HG03575 (cell line): ENCODE results near the gene DTHD1.

Source experiments
- ATAC-seq: cut with Tn5 transposase; IDR thresholded peaks from one replicate; pipeline ENCODE4 v1.9.1; 2021; ENCODE audit not compliant: unreplicated experiment, insufficient number of reproducible peaks, low FRiP score; ENCODE audit errors: extremely low read depth

Gene DTHD1

GRCh38 chr4:36281384-36282106 lies at the start of gene DTHD1:
TSS of gene DTHD1 (plus strand) at chr4:36281616. CDS start at chr4:36281759, 143 bp downstream.
- ATAC-seq, result no peak

DNA sequence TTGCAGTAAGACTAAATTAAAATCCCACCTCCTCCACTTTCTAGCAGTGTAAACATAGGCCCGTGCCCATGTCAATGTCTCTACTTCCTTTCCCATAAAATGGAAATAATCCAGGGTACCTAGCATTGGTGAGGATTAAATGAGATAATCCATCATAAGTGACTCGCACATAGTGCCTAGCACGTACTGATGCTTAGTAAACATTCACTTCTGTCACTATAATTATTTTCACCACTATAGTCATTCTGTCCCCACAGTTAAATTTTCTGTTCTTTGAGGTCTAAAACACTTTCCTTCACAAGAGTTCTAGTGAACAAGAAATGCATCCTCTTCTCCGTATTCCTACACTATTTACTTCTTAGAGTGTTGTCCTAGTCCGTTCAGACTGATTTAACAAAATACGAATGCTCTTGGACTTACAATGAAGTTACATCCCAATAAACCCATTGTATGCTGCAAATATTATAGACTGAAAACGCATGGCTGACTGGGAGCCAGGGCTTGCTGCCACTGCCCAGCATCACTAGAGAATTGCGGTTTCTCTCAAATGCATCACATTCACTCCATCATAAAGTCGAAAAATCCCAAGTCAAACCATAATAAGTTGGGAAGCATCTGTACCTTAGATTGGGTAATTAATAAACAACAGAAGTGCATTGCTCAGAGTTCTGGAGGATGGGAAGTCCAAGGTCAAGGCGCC lies 47.7 kb upstream of the DTHD1 start:
- no peak for ATAC-seq

- no peak for ATAC-seq
These were observed 46.1 kb upstream of the DTHD1 start for GRCh38 chr4:36235306-36235705.

GRCh38 chr4:36236159-36236558 lies 45.3 kb upstream of the DTHD1 start:
- no peak for ATAC-seq

DNA sequence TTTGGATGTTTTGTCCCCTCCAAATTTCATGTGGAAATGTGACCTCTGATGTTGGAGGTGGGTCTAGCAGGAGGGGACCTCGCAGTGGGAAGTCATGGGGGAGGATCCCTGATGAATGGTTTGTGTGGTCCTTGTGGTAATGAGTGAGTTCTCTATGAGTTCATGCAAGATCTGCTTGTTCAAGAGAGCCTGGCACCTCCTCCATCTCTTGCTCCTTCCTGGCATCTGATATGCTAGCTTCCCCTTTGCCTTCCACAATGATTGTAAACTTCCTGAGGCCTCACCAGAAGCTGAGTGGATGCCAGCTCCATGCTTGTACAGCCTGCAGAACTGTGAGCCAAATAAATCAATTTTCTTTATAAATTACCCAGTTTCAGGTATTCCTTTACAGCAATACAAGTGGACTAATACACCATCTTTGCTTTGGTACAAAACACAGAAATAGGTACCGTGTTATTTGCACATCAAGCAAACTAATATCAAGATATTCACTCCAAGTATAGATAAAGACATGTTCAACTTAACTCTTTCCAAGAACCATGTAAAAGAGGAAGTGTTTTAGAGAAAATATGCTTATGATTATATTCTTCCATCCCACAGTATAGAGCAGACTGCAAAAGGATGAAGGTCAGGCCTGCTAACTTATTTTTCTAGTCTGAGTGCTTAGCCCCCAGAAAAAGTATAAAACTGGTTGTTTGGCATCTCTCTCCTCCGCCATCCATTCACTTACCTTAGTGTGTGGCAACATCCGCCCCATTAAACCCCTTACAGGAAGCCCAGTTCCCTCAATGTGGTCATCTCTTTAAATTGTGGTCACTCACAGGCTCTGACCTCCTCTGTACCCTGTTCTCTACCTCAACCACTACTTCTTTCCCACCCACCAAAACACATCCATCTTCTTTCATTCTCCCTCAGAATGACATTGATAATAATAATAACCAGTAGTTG lies 43.8 kb upstream of the DTHD1 start:
- ATAC-seq, result no peak

DNA sequence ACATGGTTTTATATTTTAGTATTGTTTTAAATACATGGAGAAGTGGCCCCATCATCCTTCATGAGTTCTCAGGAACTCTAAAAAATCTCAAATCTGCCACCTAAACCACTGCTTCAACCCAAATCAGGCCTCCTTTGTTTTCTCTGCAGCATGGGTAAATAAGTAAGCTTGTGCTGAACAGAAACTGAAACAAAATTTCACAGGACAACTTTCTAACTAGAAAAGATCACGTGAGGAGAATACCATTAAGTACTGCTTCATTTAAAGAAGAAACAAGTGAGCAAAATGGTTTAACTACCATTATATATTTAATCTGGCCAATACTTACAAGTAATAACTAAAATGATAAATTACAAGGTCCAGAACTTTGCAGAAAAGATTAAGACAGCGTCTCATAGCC lies 39.6 kb upstream of the DTHD1 start:
- ATAC-seq, result peak; percentile 54

DNA sequence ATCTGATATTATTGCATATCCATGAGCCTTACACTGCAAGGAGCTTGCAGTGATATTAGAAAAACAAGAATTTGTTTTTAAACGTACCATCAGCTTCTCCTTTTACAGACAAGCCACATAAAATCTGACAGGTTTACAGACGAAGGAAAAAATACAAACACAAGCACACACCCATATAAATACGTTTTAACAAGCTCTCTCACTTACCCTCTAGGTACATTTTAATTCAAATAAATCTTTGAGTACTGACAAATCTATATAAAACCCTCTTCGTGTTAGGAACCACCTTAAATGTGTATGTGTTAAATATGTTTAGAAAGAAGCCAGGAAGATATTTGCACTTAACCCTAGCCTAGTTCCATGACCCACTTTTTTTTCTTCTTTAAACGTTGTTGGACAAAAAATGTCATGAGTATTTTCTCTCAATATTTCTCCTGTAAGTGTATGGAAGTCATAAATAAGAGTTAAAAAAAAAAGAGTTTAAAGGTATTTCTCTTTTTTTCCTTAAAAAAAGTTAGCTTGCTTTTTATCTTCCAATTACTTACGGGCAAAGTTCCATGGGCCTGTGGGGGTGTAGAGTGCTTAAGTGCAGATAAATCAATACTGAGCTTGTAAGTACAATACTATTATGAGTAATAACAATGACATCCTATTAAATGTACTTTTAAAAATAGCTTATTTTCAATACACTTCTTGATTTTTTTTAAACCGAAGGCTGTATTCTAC lies 38.6 kb upstream of the DTHD1 start:
- no peak for ATAC-seq

DNA sequence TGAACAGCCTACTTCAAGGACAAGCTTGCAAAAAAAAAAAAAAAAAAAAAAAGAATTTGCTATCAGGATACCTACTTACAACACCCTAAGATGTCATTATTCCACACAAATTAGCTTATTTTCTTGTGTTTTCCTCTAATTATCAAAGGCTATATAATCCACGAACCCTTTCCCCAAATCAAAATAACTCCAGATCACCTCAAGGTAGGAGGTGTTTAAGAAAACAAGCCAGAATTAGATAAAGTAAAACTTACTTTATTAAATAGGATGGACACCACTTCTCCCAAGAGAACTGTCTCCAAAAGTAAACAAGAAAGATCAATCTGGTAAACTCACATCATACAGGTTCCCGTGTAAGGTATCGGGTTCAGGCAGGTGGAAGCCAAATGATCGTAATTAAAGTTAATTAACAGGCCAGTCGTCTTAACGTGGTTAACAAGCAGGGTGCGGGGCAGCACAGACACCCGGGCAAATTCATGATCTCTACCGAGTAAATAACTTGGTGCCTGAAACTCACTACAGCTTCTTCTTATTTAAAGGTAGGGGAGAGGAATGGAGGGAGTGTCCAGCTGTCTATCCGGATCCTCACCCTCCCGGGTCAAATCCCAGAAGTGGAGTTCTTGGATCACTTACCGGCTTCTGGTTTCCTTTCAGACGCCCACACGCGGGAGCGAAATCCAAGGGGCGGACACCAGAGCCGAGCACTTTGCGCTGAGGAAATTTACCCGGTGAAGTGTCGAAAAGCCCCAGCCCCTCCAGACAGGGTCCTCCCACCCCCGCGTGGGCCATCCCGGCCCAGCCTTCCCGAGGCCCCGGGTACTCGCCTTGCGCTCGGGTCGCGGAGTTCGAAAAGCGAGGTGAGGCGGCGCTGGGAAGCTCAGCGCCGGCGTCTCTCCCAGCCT lies 37.8 kb upstream of the DTHD1 start:
- no peak for ATAC-seq

DNA sequence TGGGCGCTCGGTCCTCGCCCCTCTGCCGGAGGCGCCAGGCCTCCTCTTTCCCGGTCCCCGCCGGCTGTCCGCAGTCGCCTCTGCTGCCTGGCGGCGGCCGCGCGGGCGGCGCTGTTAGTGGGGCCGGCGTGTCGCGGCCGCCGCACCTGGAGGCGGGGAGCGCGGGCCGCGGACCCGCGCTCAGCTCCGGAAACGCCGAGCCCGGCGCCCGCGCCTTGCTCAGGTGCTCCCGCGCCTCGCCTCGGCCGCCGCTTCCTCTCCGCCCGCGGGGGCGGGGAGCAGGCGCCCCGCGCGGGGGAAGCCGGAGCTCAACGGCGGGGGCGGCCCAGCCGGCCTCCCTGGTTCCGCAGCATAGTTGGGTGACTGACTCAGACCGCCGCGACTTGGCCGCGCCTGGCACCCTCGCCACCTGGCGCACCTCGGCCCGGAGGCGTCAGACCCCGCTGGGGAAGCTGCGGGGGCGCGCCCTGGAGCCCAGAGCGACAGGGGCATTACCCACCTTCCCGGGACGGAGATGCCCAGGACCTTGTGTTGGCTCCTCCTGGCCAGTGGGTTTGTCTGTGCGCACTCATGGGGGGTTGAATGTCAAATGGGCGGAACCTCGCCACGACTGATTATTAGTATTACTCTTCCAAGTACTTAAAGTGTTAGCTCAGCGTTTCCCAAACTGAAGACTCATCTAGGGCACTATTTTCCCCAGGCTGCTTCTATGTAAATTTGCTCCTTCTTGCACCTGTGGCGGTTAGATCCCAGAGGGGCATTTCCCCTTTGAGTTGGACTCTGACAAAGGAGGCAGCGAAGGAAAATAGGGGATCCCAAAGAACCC lies 36.9 kb upstream of the DTHD1 start, which contains the start of gene ARAP2:
Gene ARAP2 (minus strand): TSS at position 258 of the 826 bp plus-strand sequence. CDS start 15,028 bp downstream, outside the sequence.
- ATAC-seq, result no peak

DNA sequence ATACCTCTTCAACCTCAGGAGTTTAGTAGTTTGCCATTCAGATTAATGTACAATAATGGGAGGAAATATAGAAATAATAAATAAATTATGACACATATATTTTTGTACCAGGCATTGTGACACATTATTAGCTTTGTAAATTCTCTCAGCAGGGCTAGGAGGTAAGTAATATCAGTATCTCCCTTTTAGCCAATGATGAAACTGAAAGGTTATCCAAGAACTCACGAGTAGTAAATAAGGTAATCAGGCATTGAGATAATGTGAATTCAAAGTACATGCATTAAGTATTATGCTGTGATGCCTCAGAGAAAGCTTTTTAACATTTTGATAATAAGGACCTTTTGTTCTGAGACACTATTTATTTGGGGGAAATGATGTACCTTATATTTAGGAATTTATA lies 31.8 kb upstream of the DTHD1 start:
- ATAC-seq, result no peak

DNA sequence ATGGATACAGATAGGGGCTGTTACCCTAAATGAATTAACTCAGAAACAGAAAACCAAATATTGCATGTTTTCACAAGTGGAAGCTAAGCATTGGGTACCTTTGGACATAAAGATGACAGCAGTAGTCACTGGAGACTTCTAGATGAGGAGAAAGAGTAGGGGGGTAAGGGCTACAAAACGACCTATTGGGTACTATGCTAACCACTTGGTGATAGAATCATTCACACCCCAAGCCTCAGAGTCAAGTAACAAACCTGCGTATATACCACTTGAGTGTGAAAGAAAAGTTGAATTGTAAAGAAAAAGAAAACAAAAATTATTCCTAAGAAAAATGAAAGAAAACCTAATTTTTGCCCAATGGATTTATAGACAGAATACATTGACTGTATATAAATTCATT lies 29.4 kb upstream of the DTHD1 start:
- no peak for ATAC-seq

DNA sequence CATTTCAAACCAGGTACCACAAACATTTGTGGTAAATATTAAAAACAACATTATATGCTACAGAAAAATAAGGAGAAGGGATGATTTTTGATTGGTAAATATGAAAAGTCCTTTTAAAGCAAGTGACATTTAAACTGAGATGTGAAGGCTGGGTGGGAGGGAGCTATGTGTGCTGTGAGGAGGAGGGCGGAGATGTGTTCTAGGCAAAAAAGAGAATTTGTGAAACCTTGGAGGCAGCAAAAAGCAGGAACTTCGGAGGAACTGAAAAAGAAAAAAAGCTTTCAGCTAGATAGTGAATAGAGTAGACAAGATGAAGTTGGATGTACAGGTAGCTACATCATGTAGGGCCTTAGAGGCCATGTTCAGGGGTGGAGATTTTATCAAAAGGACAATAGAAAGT lies 27.0 kb upstream of the DTHD1 start:
- no peak for ATAC-seq

DNA sequence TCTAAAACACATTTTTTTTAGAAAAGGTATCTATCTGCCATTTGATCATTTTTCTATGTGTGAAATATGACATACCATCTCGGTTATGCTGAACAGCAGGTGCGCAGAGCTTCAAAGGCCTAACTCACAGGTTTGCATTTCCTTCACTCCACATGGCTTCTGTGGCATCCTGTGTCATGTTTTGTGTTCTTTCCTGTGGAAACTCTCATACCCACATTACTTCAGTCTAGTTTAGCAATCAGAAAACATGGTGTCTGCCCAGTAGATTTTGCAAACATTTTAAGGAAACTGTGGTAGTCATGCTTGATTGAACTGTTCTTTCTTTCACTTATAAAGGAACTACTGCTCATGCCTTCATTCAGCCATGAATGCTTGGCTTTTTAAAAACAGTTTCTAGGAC lies 25.8 kb upstream of the DTHD1 start:
- ATAC-seq, result peak; percentile 77

GRCh38 chr4:36256398-36256891 lies 25.0 kb upstream of the DTHD1 start:
- peak; percentile 32 for ATAC-seq

GRCh38 chr4:36260731-36261130 lies 20.7 kb upstream of the DTHD1 start:
- ATAC-seq, result no peak

DNA sequence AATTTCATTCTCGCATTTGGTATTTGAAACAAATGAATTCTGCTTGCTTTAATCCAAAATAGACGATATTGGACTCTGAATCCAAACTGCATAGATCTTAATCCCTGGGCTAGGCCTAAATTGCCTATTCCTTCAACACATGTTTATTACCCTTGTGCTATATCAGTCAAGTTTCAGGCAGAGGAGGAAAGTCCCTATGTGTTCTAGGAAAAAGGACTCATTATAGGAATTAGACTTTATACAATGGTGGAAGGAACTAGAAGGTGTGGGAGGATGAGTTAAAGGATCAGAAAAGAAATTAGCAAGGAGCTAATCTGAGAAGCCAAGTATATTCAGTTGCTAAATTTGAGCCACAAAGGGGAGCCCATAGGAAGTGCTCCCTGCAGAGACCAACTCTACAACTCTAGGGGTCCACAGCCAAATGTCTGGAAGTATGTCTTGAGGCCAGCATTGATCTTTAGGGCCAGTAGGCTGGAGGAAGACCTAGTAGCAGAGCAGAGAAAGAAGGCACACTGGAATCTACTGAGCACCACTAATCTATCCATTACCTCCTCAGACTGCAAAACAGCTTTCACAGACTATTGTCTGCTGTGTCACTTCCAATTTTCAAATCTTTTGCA lies 17.1 kb upstream of the DTHD1 start:
- no peak for ATAC-seq
